Measurements from ENCODE around the gene UBE2D2. TPM values are rescaled to one million over a fixed set of nuclear protein-coding genes. Genes with fewer than 3 reads are reported as not detected.
"Not testable (repeated sequence)": the region's sequence is repeated elsewhere in the genome, so short reads cannot be mapped to it uniquely, and the experiment has no call there.

UBE2D2 gene
- total RNA-seq, 1 experiment from 2014 or later = 193 TPM

DNA sequence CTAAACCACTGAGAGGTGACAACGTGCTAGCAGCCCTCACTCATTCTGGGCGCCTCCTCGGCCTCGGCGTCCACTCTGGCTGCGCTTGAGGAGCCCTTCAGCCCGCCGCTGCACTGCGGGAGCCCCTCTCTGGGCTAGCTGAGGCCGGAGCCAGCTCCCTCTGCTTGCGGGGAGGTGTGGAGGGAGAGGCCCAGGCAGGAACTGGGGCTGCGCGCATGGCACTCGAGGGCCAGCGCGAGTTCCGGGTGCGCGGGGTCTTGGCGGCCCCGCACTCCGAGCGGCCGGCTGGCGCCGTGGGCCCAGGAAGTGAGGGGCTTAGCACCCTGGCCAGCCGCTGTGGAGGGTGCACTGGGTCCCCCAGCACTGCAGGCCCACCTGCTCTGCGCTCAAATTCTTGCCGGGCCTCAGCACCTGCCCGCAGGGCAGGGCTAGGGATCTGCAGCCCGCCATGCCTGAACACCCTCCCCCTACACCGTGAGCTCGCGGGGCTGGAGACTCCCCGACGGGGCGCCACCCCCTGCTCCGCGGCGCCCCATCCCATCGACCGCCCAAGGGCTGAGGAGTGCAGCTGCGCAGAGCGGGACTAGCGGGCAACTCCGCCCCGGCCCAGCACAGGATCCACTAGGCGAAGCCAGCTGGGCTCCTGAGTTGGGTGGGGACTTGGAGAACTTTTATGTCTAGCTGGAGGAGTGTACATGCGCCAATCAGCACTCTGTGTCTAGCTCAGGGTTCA is 11.8 kb upstream of the UBE2D2 start:
- no peaks in the 10 kb centered on the region for H3K27me3 ChIP-seq (replicated peaks; ENCODE audit: control insufficient read depth, insufficient read depth, low read length)
- no TSS peak for BruUV-seq (replicated peaks)
- no peaks in the 10 kb centered on the region for H3K4me1 ChIP-seq
- intact Hi-C loops (cut with micrococcal nuclease; ENCODE audit: unreplicated experiment) = no loop called here
- no peaks in the 10 kb centered on the region for H3K27me3 Mint-ChIP-seq (ENCODE audit: insufficient read depth, unreplicated experiment)
- no peaks in the 10 kb centered on the region for H3K36me3 Mint-ChIP-seq (ENCODE audit: insufficient read depth, unreplicated experiment)
- H3K36me3 ChIP-seq (ENCODE audit: control insufficient read depth, insufficient read depth, low read length) = no peaks in the 10 kb centered on the region
- no peaks in the 10 kb centered on the region; the same call in 1 of the 2 replicates for H3K9me3 ChIP-seq
- H3K4me1 Mint-ChIP-seq (ENCODE audit: low read depth, unreplicated experiment) = no peaks in the 10 kb centered on the region
- ChIA-PET CTCF (no interaction called here), POLR2A (interaction anchor here (0.5 kb wide), 1 partner anchor 62 kb away, joined by 3 read pairs; no protein-coding TSS in a partner anchor)
- H3K9me3 Mint-ChIP-seq (ENCODE audit: unreplicated experiment) = no peaks in the 10 kb centered on the region
- TF ChIP-seq, protein P1, sequence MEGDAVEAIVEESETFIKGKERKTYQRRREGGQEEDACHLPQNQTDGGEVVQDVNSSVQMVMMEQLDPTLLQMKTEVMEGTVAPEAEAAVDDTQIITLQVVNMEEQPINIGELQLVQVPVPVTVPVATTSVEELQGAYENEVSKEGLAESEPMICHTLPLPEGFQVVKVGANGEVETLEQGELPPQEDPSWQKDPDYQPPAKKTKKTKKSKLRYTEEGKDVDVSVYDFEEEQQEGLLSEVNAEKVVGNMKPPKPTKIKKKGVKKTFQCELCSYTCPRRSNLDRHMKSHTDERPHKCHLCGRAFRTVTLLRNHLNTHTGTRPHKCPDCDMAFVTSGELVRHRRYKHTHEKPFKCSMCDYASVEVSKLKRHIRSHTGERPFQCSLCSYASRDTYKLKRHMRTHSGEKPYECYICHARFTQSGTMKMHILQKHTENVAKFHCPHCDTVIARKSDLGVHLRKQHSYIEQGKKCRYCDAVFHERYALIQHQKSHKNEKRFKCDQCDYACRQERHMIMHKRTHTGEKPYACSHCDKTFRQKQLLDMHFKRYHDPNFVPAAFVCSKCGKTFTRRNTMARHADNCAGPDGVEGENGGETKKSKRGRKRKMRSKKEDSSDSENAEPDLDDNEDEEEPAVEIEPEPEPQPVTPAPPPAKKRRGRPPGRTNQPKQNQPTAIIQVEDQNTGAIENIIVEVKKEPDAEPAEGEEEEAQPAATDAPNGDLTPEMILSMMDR (IDR thresholded peaks at IDR 0.05; ENCODE audit: insufficient read depth in 1 of 2, low read depth in 1 of 2, low read length in 1 of 2, severe bottlenecking in 1 of 2, unreplicated experiment in 1 of 2) = no peak
- no peak overlapping the region for H3K4me3 Mint-ChIP-seq (ENCODE audit: unreplicated experiment)
- no peak overlapping the region for H3K4me3 ChIP-seq (ENCODE audit: low read depth, low read length)
- no peak for DNase-seq
- H3K27ac Mint-ChIP-seq (ENCODE audit: unreplicated experiment) = no peak overlapping the region

DNA sequence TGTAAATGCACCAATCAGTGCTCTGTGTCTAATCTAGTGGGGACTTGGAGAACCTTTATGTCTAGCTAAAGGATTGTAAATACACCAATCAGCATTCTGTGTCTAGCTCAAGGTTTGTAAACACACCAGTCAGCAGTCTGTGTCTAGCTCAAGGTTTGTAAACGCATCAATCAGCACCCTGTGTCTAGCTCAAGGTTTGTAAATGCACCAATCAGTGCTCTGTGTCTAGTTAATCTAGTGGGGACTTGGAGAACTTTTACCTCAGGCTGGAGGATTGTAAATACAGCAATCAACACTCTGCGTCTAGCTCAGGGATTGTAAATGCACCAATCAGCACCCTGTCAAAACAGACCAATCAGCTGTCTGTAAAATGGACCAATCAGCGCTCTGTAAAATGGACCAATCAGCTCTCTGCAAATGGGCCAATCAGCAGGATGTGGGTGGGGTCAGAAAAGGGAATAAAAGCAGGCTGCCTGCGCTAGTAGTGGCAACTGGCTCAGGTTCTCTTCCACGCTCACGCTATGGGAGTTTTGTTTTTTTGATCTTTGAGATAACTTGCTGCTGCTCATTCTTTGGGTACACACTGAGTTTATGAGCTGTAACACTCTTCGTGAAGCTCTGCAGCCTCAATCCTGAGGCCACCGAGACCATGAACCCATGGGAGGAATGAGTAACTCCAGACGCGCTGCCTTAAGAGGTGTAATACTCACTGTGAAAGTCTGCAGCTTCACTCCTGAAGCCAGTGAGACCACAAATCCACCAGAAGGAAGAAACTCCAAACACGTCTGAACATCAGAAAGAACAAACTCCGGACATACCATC is 10.9 kb upstream of the UBE2D2 start:
- BruUV-seq (replicated peaks); H3K36me3 ChIP-seq (ENCODE audit: control insufficient read depth, insufficient read depth, low read length); H3K9me3 ChIP-seq; H3K27me3 Mint-ChIP-seq (ENCODE audit: insufficient read depth, unreplicated experiment); H3K4me3 Mint-ChIP-seq (ENCODE audit: unreplicated experiment); H3K4me1 ChIP-seq; H3K27me3 ChIP-seq (replicated peaks; ENCODE audit: control insufficient read depth, insufficient read depth, low read length); H3K36me3 Mint-ChIP-seq (ENCODE audit: insufficient read depth, unreplicated experiment); H3K27ac Mint-ChIP-seq (ENCODE audit: unreplicated experiment); H3K4me1 Mint-ChIP-seq (ENCODE audit: low read depth, unreplicated experiment); intact Hi-C loops (cut with micrococcal nuclease; ENCODE audit: unreplicated experiment); H3K4me3 ChIP-seq (ENCODE audit: low read depth, low read length); H3K9me3 Mint-ChIP-seq (ENCODE audit: unreplicated experiment); CTCF ChIA-PET: not testable (repeated sequence)
- POLR2A ChIA-PET = interaction anchor here (1.2 kb wide), 1 partner anchor 11 kb away, joined by 3 read pairs; the partner anchor contains the start of gene UBE2D2
- peak; percentile 18 to 42 for DNase-seq

DNA sequence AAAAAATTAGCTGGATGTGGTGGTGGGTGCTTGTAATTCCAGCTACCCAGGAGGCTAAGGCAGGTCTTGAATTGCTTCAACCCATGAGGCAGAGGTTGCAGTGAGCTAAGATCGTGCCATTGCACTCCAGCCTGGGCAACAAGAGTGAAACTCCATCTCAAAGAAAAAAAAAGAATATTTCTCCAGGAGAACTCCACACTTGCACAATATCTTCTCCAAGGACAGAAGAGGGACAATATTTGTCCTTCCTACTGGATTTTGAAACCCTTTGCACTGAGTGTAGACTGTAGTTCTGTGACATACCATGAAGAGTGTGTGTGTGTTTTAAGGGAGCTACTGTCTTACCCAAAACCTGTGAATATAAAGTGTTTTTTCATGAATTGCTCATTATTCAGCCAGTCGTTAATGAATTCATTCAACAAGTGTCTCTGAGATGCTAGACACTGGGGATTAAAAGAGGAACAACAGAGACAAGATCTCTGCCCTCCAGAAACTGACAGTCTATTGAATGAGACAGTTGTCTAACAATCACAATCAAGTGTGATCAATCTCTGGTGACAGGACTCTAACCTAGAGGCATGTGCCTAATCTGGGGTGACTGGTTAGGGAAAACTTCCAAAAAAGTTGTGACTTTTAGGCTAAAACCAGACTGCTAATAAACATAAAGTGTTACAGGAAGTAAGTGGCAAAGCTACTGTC is 9.8 kb upstream of the UBE2D2 start:
- intact Hi-C loops (cut with micrococcal nuclease; ENCODE audit: unreplicated experiment) = no loop called here
- Mint-ChIP-seq H3K9me3 (ENCODE audit: unreplicated experiment) (no peaks in the 10 kb centered on the region), H3K27ac (ENCODE audit: unreplicated experiment) (no peak overlapping the region), H3K4me1 (ENCODE audit: low read depth, unreplicated experiment) (no peaks in the 10 kb centered on the region), H3K4me3 (ENCODE audit: unreplicated experiment) (no peak overlapping the region), H3K36me3 (ENCODE audit: insufficient read depth, unreplicated experiment) (no peaks in the 10 kb centered on the region), H3K27me3 (ENCODE audit: insufficient read depth, unreplicated experiment) (no peaks in the 10 kb centered on the region)
- no TSS peak for BruUV-seq (replicated peaks)
- ChIA-PET CTCF (no interaction called here), POLR2A (interaction anchor here (0.9 kb wide), 1 partner anchor 10 kb away, joined by 8 read pairs; the partner anchor contains the start of gene UBE2D2)
- DNase-seq = no peak
- H3K9me3 ChIP-seq = no peaks in the 10 kb centered on the region; the same call in 1 of the 2 replicates
- TF ChIP-seq, protein P1 (IDR thresholded peaks at IDR 0.05; ENCODE audit: insufficient read depth in 1 of 2, low read depth in 1 of 2, low read length in 1 of 2, severe bottlenecking in 1 of 2, unreplicated experiment in 1 of 2) = no peak
- no peaks in the 10 kb centered on the region for H3K4me1 ChIP-seq
- H3K4me3 ChIP-seq (ENCODE audit: low read depth, low read length) = no peak overlapping the region
- H3K36me3 ChIP-seq (ENCODE audit: control insufficient read depth, insufficient read depth, low read length) = no peaks in the 10 kb centered on the region
- H3K27me3 ChIP-seq (replicated peaks; ENCODE audit: control insufficient read depth, insufficient read depth, low read length) = no peaks in the 10 kb centered on the region
